ENCODE measurements around the gene C1QTNF2.

- TF ChIP-seq CTCF (optimal IDR thresholded peaks at IDR 0.05 in 1 of 3, IDR thresholded peaks at IDR 0.05 in 1 of 3, conservative IDR thresholded peaks at IDR 0.05 in 1 of 3; ENCODE audit: extremely low read depth in 1 of 3, insufficient read depth in 2 of 3, low read length in 3 of 3) (no peak), EZH2 (IDR thresholded peaks at IDR 0.05; ENCODE audit: low read length) (no peak)
Observed at GRCh38 chr5:160305319-160305718, 65.1 kb downstream of the C1QTNF2 start.
